Motor neuron (in vitro differentiated cells): ENCODE measurements around the gene BAG5. TPM values are rescaled to one million over a fixed set of nuclear protein-coding genes. Genes with fewer than 3 reads are reported as not detected.
"Not testable (repeated sequence)": the region's sequence is repeated elsewhere in the genome, so short reads cannot be mapped to it uniquely, and the experiment has no call there.

Source experiments
- ATAC-seq, 8 experiments: fragments of 200-7000 bp; cut with Tn5 transposase; replicated peaks in 6 of 8; 2 replicates each; pipeline ENCODE4 v1.8.0; 2021; ENCODE audit warnings: mild to moderate bottlenecking in 8 of 8, moderate library complexity in 8 of 8
- H3K27ac ChIP-seq, 2 donors: fragments of 250-450 bp; sonication (Bioruptor Pico); 2 replicates each; pipeline ENCODE4 v1.9.0; 2021; ENCODE audit warnings: antibody characterized with exemption in 2 of 2, mild to moderate bottlenecking in 2 of 2, moderate library complexity in 1 of 2
- H3K4me1 ChIP-seq, 2 donors: fragments of 250-450 bp; sonication (Bioruptor Pico); replicated peaks in 1 of 2; 2 replicates each; pipeline ENCODE4 v1.6.1; 2021; ENCODE audit warnings: antibody characterized with exemption in 2 of 2, mild to moderate bottlenecking in 2 of 2, moderate library complexity in 1 of 2
- H3K4me3 ChIP-seq, 5 donors: fragments of 250-450 bp; sonication (Bioruptor Pico); 2 replicates each; pipeline ENCODE4 v1.9.0; 2021; ENCODE audit warnings: antibody characterized with exemption in 5 of 5, mild to moderate bottlenecking in 5 of 5, moderate library complexity in 4 of 5
- WGBS, 10 experiments: fragments of 450-650 bp; shearing (Covaris generic); methylation state at CpG; one replicate each; pipeline ENCODE4 v1.0.0; 2022; 5-methylcytosine and 5-hydroxymethylcytosine counted together
- in situ Hi-C, 9 experiments: fragments of 400-800 bp; cut with MboI; loops; one replicate each; pipeline ENCODE4 v1.15.0; 2021; ENCODE audit warnings: low sequenced_read_pairs in 9 of 9, low pct_unique_long_range_greater_than_20kb in 2 of 9; ENCODE audit not compliant: unreplicated experiment in 9 of 9
- total RNA-seq, 8 experiments: library from RNA; unstranded; fragments of 300-600 nt; gene quantifications; 2 replicates each; pipeline versions ENCODE4 v1.2.3 to v1.2.4, GENCODE V29; 2022

BAG5 gene
- total RNA-seq, 8 experiments from 2014 or later: 23.0 to 34.5 (median 26.7) TPM

- whole genome bisulfite sequencing, 10 experiments: 80 to 90% (median 83%) methylated on average over 1 to 4 of the region's 10 CpGs; no CpG with 5 or more reads in 7 of the 10 experiments
- Histone ChIP-seq H3K27ac (peak overlapping the region; percentile 85 to 94), H3K4me3 (peak overlapping the region; percentile 60 to 78 (median 71)), H3K4me1 (peaks cover 18 to 42% of the 10 kb centered on the region in 2 donors)
- in situ Hi-C loops: no loop called here
- no peak for ATAC-seq
These were observed 42.2 kb downstream of the BAG5 start for GRCh38 chr14:103520269-103520656.

GRCh38 chr14:103519837-103520212 is 42.6 kb downstream of the BAG5 start:
- Histone ChIP-seq H3K27ac (no peak overlapping the region), H3K4me1 (peaks cover 18 to 42% of the 10 kb centered on the region in 2 donors), H3K4me3 (no peak overlapping the region)
- in situ Hi-C loops: no loop called here
- 40 to 88% (median 50%) methylated on average over 1 to 16 of the region's 22 CpGs; no CpG with 5 or more reads in 5 of the 10 experiments for WGBS, 10 experiments
- ATAC-seq: no peak

- in situ Hi-C loops: no loop called here
- Histone ChIP-seq H3K27ac (no peak overlapping the region), H3K4me3 (no peak overlapping the region), H3K4me1 (peaks cover 18 to 42% of the 10 kb centered on the region in 2 donors)
- 53 to 92% (median 77%) methylated on average over 2 to 4 of the region's 13 CpGs; no CpG with 5 or more reads in 4 of the 10 experiments for WGBS, 10 experiments
- peak in 2 of 8 experiments; percentile 1 to 2 for ATAC-seq
These were observed 43.2 kb downstream of the BAG5 start for GRCh38 chr14:103519043-103519836.

- no peak overlapping the region for H3K27ac ChIP-seq
- peaks cover 17 to 42% of the 10 kb centered on the region in 2 donors for H3K4me1 ChIP-seq
- WGBS, 10 experiments: 0 to 100% (median 68%) methylated on average over 1 to 4 of the region's 9 CpGs; no CpG with 5 or more reads in 6 of the 10 experiments
- no peak overlapping the region for H3K4me3 ChIP-seq
- in situ Hi-C loops: no loop called here
- peak; percentile 5 to 29 (median 12) for ATAC-seq
These were observed 43.9 kb downstream of the BAG5 start for GRCh38 chr14:103518422-103519042.

- ATAC-seq: peak in 5 of 8 experiments; percentile 1 to 9 (median 4)
- 44 to 83% methylated on average over 2 to 4 of the region's 20 CpGs; no CpG with 5 or more reads in 8 of the 10 experiments for WGBS, 10 experiments
- H3K27ac ChIP-seq: peak overlapping the region in 1 of 2 donors; percentile 50
- no peak overlapping the region for H3K4me3 ChIP-seq
- in situ Hi-C loops: no loop called here
- H3K4me1 ChIP-seq: peaks cover 14 to 38% of the 10 kb centered on the region in 2 donors
These were observed 44.6 kb downstream of the BAG5 start for GRCh38 chr14:103517721-103518421.

GRCh38 chr14:103517174-103517566 is 45.3 kb downstream of the BAG5 start:
- in situ Hi-C loops: no loop called here
- Histone ChIP-seq H3K27ac (peak overlapping the region in 1 of 2 donors; percentile 50), H3K4me1 (peaks cover 14 to 38% of the 10 kb centered on the region in 2 donors), H3K4me3 (no peak overlapping the region)
- no peak for ATAC-seq
- 55 to 100% (median 100%) methylated on average over 1 to 3 of the region's 10 CpGs; no CpG with 5 or more reads in 5 of the 10 experiments for WGBS, 10 experiments

- Histone ChIP-seq H3K4me1 (peaks cover 14 to 38% of the 10 kb centered on the region in 2 donors), H3K4me3 (no peak overlapping the region), H3K27ac (no peak overlapping the region)
- WGBS, 10 experiments: 73 to 100% (median 90%) methylated on average over 2 to 6 of the region's 10 CpGs; no CpG with 5 or more reads in 3 of the 10 experiments
- no peak for ATAC-seq
- in situ Hi-C loops: no loop called here
These were observed 45.9 kb downstream of the BAG5 start for GRCh38 chr14:103516426-103517173.

GRCh38 chr14:103514596-103515421 is 47.6 kb downstream of the BAG5 start:
- no peak overlapping the region for H3K4me3 ChIP-seq
- 40 to 100% (median 86%) methylated on average over 1 to 8 of the region's 18 CpGs for WGBS, 10 experiments
- in situ Hi-C loops: no loop called here
- ATAC-seq: no peak
- H3K4me1 ChIP-seq: peaks cover 7 to 29% of the 10 kb centered on the region in 2 donors
- H3K27ac ChIP-seq: no peak overlapping the region

- in situ Hi-C loops: no loop called here
- H3K27ac ChIP-seq: no peak overlapping the region
- peak; percentile 46 to 86 (median 62) for ATAC-seq
- 0 to 96% (median 85%) methylated on average over 1 to 10 of the region's 25 CpGs; no CpG with 5 or more reads in 3 of the 10 experiments for WGBS, 10 experiments
- no peak overlapping the region for H3K4me3 ChIP-seq
- peaks cover 0 to 13% of the 10 kb centered on the region in 2 donors for H3K4me1 ChIP-seq
These were observed 49.5 kb downstream of the BAG5 start for GRCh38 chr14:103512701-103513611.

- H3K4me3 ChIP-seq, in situ Hi-C loops, ATAC-seq, H3K27ac ChIP-seq, H3K4me1 ChIP-seq: not testable (repeated sequence)
- WGBS, 10 experiments: 93 to 100% (median 98%) methylated on average over 1 to 7 of the region's 8 CpGs; no CpG with 5 or more reads in 6 of the 10 experiments
These were observed 50.3 kb downstream of the BAG5 start for GRCh38 chr14:103512180-103512579.
